HFFc6 (cell line): Measurements from ENCODE around the gene ARMC9. TPM values are rescaled to one million over a fixed set of nuclear protein-coding genes. Genes with fewer than 3 reads are reported as not detected.
"Not testable (repeated sequence)": the region's sequence is repeated elsewhere in the genome, so short reads cannot be mapped to it uniquely, and the experiment has no call there.

Experiments
- DNase-seq: peaks from one replicate; pipeline ENCODE4 v3.0.0-alpha.2; 2018
- H3K27ac Mint-ChIP-seq: 2 replicates; pipeline ENCODE4 v1.8.0; 2020; ENCODE audit warnings: mild to moderate bottlenecking, mixed read lengths
- H3K27me3 Mint-ChIP-seq: 2 replicates; pipeline ENCODE4 v1.8.0; 2021; ENCODE audit warnings: mild to moderate bottlenecking, moderate library complexity, mixed read lengths; ENCODE audit not compliant: insufficient read depth
- H3K36me3 Mint-ChIP-seq: 2 replicates; pipeline ENCODE4 v1.8.0; 2021; ENCODE audit warnings: low read depth, mixed read lengths
- H3K4me1 Mint-ChIP-seq: 2 replicates; pipeline ENCODE4 v1.8.0; 2020; ENCODE audit warnings: low read depth, mixed read lengths
- H3K4me3 Mint-ChIP-seq: 2 replicates; pipeline ENCODE4 v1.8.0; 2020; ENCODE audit warnings: mild to moderate bottlenecking, moderate library complexity, mixed read lengths
- H3K9me3 Mint-ChIP-seq: 2 replicates; pipeline ENCODE4 v1.8.0; 2020; ENCODE audit warnings: mild to moderate bottlenecking, mixed read lengths
- CTCF ChIP-seq: fragments of 200-600 bp; sonication (generic); IDR thresholded peaks from 2 replicates; pipeline ENCODE4 v1.5.0; 2021; ENCODE audit warnings: antibody characterized with exemption, mild to moderate bottlenecking
- total RNA-seq, 6 experiments: library from RNA; stranded (reverse); fragmentation: NEBNext Ultra II Directional; extraction: Animal tissue kit (Norgen Biotek cat#: 25700); gene quantifications; 2 replicates in 1 of 6; 3 replicates in 5 of 6; pipeline ENCODE4 v1.2.3, GENCODE V29; 2021

Gene ARMC9
- total RNA-seq, 6 experiments from 2014 or later = 49.3 to 93.2 (median 55.7) TPM

DNA sequence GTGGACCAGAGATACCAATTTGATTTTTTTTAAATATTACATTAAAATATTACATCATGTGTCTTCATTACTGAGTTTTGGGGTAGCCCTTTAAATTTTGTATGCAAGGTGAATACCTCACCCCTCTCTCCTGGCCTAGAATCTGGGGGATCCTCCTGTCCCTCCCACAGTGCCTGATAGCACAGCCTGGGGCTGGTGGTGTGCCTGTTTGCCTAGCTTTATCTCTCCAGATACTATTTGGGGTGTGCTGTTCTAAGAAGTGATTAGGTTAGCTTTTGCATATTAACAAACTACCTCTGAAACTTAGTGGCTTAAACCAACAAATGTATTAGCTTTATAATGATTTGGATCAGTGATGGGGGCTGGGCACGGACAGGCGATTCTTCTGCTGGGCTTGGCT, 176.3 kb downstream of the ARMC9 start:
- Mint-ChIP-seq H3K4me3 (no peak overlapping the region), H3K27ac (no peak overlapping the region), H3K4me1 (no peaks in the 10 kb centered on the region; the same call in 1 of the 2 replicates), H3K9me3 (no peaks in the 10 kb centered on the region), H3K36me3 (no peaks in the 10 kb centered on the region), H3K27me3 (peaks cover 11% of the 10 kb centered on the region)
- DNase-seq = no peak
- no peak for TF ChIP-seq CTCF

DNA sequence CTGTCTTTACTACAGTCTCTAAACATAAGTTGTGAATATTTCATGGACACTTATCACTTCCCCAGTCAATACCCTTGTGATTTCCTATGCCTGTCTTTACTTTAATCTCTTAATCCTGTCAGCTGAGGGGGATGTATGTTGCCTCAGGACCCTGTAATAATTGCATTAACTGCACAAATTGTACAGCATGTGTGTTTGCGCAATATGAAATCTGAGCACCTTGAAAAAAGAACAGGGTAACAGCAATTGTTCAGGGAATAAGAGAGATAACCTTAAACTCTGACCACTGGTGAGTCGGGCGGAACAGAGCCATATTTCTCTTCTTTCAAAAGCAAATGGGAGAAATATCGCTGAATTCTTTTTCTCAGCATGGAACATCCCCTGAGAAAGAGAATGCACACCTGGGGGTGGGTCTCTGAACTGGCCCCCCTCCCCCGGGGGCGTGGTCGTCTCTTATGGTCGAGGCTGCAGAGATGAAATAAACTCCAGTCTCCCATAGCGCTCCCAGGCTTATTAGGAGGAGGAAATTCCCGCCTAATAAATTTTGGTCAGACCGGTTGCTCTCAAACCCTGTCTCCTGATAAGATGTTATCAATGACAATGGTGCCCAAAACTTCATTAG, 177.7 kb downstream of the ARMC9 start:
- not testable (repeated sequence) for DNase-seq, H3K9me3 Mint-ChIP-seq, H3K4me3 Mint-ChIP-seq, H3K4me1 Mint-ChIP-seq, H3K27ac Mint-ChIP-seq, H3K36me3 Mint-ChIP-seq
- peaks cover 15% of the 10 kb centered on the region for H3K27me3 Mint-ChIP-seq

DNA sequence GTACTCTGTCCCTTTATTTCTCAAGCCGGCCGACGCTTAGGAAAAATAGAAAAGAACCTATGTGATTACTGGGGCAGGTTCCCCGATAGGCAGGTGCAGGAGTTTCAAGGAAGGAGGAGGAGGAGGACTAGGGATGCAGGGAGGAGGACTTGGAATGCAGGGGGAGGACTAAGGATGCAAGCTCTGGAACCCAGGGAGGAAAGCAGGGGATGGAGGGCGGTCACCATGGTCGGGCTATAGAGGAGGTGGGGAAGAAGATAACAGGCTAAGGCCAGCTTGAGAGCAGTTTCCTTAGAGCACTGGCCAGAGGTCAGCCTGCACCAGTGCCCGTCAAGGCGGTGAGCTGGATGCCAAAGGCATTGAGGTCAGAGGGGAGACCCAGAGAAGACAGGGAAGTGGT, 178.4 kb downstream of the ARMC9 start:
- TF ChIP-seq CTCF = no peak
- Mint-ChIP-seq H3K4me3 (no peak overlapping the region), H3K36me3 (peaks cover 5% of the 10 kb centered on the region; the same call in 1 of the 2 replicates), H3K9me3 (no peaks in the 10 kb centered on the region; the same call in 1 of the 2 replicates), H3K27ac (no peak overlapping the region), H3K27me3 (peaks cover 19% of the 10 kb centered on the region), H3K4me1 (no peaks in the 10 kb centered on the region; the same call in 1 of the 2 replicates)
- DNase-seq = no peak

- no peak overlapping the region for H3K4me3 Mint-ChIP-seq
- H3K27me3 Mint-ChIP-seq = peaks cover 20% of the 10 kb centered on the region
- H3K4me1 Mint-ChIP-seq = no peaks in the 10 kb centered on the region; the same call in 1 of the 2 replicates
- no peak for DNase-seq
- TF ChIP-seq CTCF = no peak
- H3K36me3 Mint-ChIP-seq = peaks cover 5% of the 10 kb centered on the region
- no peak overlapping the region for H3K27ac Mint-ChIP-seq
- no peaks in the 10 kb centered on the region; the same call in 1 of the 2 replicates for H3K9me3 Mint-ChIP-seq
Observed at GRCh38 chr2:231378026-231378722, 179.7 kb downstream of the ARMC9 start.

GRCh38 chr2:231379266-231380215, 181.1 kb downstream of the ARMC9 start:
- TF ChIP-seq CTCF = no peak
- DNase-seq = no peak
- peaks cover 20% of the 10 kb centered on the region for H3K27me3 Mint-ChIP-seq
- H3K4me1 Mint-ChIP-seq = no peaks in the 10 kb centered on the region
- H3K4me3 Mint-ChIP-seq = no peak overlapping the region
- peaks cover 11% of the 10 kb centered on the region for H3K36me3 Mint-ChIP-seq
- H3K9me3 Mint-ChIP-seq = peaks cover 10% of the 10 kb centered on the region
- no peak overlapping the region for H3K27ac Mint-ChIP-seq
